ENCODE data around the gene DACH1.
"Not testable (repeated sequence)": the region's sequence is repeated elsewhere in the genome, so short reads cannot be mapped to it uniquely, and the experiment has no call there.

DACH1 gene

DNA sequence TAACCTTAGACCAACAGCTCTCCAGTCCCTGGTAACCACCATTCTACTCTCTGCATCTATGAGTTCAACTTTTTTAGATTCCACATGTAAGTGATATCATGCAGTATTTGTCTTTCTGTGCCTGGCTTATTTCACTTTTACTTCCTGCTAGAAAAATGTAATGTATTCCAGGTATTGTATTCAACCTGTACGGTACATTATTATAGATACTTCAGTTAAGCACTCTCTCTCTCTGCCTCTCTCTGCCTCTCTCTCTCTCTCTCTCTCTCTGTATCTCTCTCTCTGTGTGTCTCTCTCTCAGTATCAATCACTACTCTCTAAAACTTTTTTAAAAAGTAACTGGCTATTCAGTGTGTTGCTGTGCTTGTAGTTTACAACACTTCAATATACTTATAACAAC lies 8.4 kb downstream of the DACH1 start:
- Histone ChIP-seq H3K27me3 (ENCODE audit: control insufficient read depth in 1 of 2, insufficient read depth in 2 of 2, low read length in 2 of 2) (no peaks in the 10 kb centered on the region), H3K4me1 (ENCODE audit: control insufficient read depth in 1 of 2, insufficient read depth in 2 of 2, low read length in 2 of 2) (peaks cover 9 to 28% of the 10 kb centered on the region in 2 donors), H3K27ac (ENCODE audit: low read depth, low read length) (no peak overlapping the region), H3K4me3 (ENCODE audit: low read depth in 1 of 2, low read length in 2 of 2) (peak overlapping the region; percentile 11 to 15), H3K9ac (ENCODE audit: low read depth in 1 of 2, low read length in 2 of 2) (no peak overlapping the region), H3K36me3 (ENCODE audit: control insufficient read depth in 1 of 2, insufficient read depth in 2 of 2, low read length in 2 of 2) (no peaks in the 10 kb centered on the region), H3K9me3 (ENCODE audit: control insufficient read depth in 1 of 2, low read length in 2 of 2) (no peaks in the 10 kb centered on the region)

DNA sequence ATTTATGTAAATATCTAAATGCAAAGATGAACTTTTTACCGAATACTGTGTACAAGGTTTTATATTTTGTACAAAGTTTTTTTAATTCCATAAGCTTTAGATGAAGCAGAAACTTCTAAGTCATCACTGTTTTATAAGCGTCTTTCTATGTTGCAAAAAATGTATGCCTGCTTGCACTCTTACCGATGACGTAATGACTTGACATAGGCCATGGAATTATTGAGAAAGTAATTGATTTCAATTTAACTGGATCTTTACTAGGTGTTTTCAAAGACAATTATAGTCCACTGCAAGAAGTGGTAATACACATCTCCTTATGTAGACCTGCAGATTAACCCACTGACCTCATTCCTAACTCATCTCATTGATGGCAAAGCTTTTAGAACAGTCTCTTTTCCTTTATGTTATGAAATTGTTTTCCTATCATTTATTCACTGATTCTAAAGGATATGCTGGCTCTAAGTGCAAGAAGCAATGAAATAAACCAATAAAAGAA lies 10.4 kb downstream of the DACH1 start:
- Histone ChIP-seq H3K27me3 (ENCODE audit: control insufficient read depth in 1 of 2, insufficient read depth in 2 of 2, low read length in 2 of 2) (no peaks in the 10 kb centered on the region), H3K9ac (ENCODE audit: low read depth in 1 of 2, low read length in 2 of 2) (no peak overlapping the region), H3K4me3 (ENCODE audit: low read depth in 1 of 2, low read length in 2 of 2) (no peak overlapping the region), H3K9me3 (ENCODE audit: control insufficient read depth in 1 of 2, low read length in 2 of 2) (no peaks in the 10 kb centered on the region), H3K27ac (ENCODE audit: low read depth, low read length) (no peak overlapping the region), H3K36me3 (ENCODE audit: control insufficient read depth in 1 of 2, insufficient read depth in 2 of 2, low read length in 2 of 2) (no peaks in the 10 kb centered on the region), H3K4me1 (ENCODE audit: control insufficient read depth in 1 of 2, insufficient read depth in 2 of 2, low read length in 2 of 2) (peaks cover 9 to 18% of the 10 kb centered on the region in 2 donors)

- Histone ChIP-seq H3K27me3 (ENCODE audit: control insufficient read depth in 1 of 2, insufficient read depth in 2 of 2, low read length in 2 of 2) (no peaks in the 10 kb centered on the region), H3K9ac (ENCODE audit: low read depth in 1 of 2, low read length in 2 of 2) (no peak overlapping the region), H3K27ac (ENCODE audit: low read depth, low read length) (no peak overlapping the region), H3K36me3 (ENCODE audit: control insufficient read depth in 1 of 2, insufficient read depth in 2 of 2, low read length in 2 of 2) (no peaks in the 10 kb centered on the region), H3K4me1 (ENCODE audit: control insufficient read depth in 1 of 2, insufficient read depth in 2 of 2, low read length in 2 of 2) (peaks cover 4 to 14% of the 10 kb centered on the region in 2 donors), H3K9me3 (ENCODE audit: control insufficient read depth in 1 of 2, low read length in 2 of 2) (no peaks in the 10 kb centered on the region), H3K4me3 (ENCODE audit: low read depth in 1 of 2, low read length in 2 of 2) (no peak overlapping the region)
These were observed 12.6 kb downstream of the DACH1 start for GRCh38 chr13:71854401-71854800.

DNA sequence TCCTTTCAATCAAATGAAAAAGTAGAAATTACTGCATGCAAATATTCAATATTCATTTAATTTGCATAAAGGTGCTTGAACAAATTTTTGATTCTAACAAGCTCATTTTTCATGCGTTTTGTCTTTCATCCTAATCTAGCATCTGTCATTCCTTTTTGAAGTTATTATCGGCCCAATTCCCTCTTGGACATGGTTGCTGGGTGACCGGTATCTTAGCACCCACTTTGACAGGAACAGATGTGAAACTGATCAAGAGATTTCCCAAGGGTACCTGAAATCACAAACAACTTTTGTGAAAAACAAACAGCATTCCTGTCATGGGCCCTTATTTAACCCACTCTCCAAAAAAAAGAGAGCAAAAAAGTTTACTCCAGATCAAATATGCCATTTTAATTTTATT lies 13.3 kb downstream of the DACH1 start:
- Histone ChIP-seq H3K36me3 (ENCODE audit: control insufficient read depth in 1 of 2, insufficient read depth in 2 of 2, low read length in 2 of 2) (no peaks in the 10 kb centered on the region), H3K4me1 (ENCODE audit: control insufficient read depth in 1 of 2, insufficient read depth in 2 of 2, low read length in 2 of 2) (peaks cover 0 to 9% of the 10 kb centered on the region in 2 donors), H3K9me3 (ENCODE audit: control insufficient read depth in 1 of 2, low read length in 2 of 2) (no peaks in the 10 kb centered on the region), H3K27ac (ENCODE audit: low read depth, low read length) (no peak overlapping the region), H3K27me3 (ENCODE audit: control insufficient read depth in 1 of 2, insufficient read depth in 2 of 2, low read length in 2 of 2) (no peaks in the 10 kb centered on the region), H3K4me3 (ENCODE audit: low read depth in 1 of 2, low read length in 2 of 2) (no peak overlapping the region), H3K9ac (ENCODE audit: low read depth in 1 of 2, low read length in 2 of 2) (no peak overlapping the region)

DNA sequence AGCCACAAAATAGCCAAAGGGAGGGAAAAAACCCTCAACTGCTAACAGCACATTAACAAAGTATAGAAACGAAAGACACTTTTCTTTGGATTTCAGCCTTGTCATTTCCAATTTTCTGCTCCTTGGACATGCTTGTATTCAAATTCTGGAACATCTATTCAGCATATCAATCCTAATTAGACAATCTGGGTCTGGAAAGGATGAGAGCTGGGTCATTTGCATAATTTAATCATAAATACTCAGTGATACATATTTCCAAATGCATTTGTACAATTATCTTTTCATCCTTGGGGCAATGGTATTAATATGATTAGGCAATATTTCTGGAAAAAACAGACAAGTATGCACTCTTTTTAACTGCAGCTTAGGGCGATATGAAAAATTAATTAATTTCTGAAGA lies 14.3 kb downstream of the DACH1 start:
- H3K27me3 ChIP-seq (ENCODE audit: control insufficient read depth in 1 of 2, insufficient read depth in 2 of 2, low read length in 2 of 2) = no peaks in the 10 kb centered on the region
- H3K9me3 ChIP-seq (ENCODE audit: control insufficient read depth in 1 of 2, low read length in 2 of 2) = no peaks in the 10 kb centered on the region
- H3K27ac ChIP-seq (ENCODE audit: low read depth, low read length) = no peak overlapping the region
- H3K4me1 ChIP-seq (ENCODE audit: control insufficient read depth in 1 of 2, insufficient read depth in 2 of 2, low read length in 2 of 2) = no peaks in the 10 kb centered on the region
- H3K4me3 ChIP-seq (ENCODE audit: low read depth in 1 of 2, low read length in 2 of 2) = no peak overlapping the region
- no peaks in the 10 kb centered on the region for H3K36me3 ChIP-seq (ENCODE audit: control insufficient read depth in 1 of 2, insufficient read depth in 2 of 2, low read length in 2 of 2)
- no peak overlapping the region for H3K9ac ChIP-seq (ENCODE audit: low read depth in 1 of 2, low read length in 2 of 2)

GRCh38 chr13:71851498-71852409 lies 15.2 kb downstream of the DACH1 start:
- Histone ChIP-seq H3K4me3 (ENCODE audit: low read depth in 1 of 2, low read length in 2 of 2) (no peak overlapping the region), H3K9me3 (ENCODE audit: control insufficient read depth in 1 of 2, low read length in 2 of 2) (no peaks in the 10 kb centered on the region), H3K4me1 (ENCODE audit: control insufficient read depth in 1 of 2, insufficient read depth in 2 of 2, low read length in 2 of 2) (no peaks in the 10 kb centered on the region), H3K27ac (ENCODE audit: low read depth, low read length) (no peak overlapping the region), H3K9ac (ENCODE audit: low read depth in 1 of 2, low read length in 2 of 2) (no peak overlapping the region), H3K36me3 (ENCODE audit: control insufficient read depth in 1 of 2, insufficient read depth in 2 of 2, low read length in 2 of 2) (no peaks in the 10 kb centered on the region), H3K27me3 (ENCODE audit: control insufficient read depth in 1 of 2, insufficient read depth in 2 of 2, low read length in 2 of 2) (no peaks in the 10 kb centered on the region)

- no peak overlapping the region for H3K9ac ChIP-seq (ENCODE audit: low read depth in 1 of 2, low read length in 2 of 2)
- no peak overlapping the region for H3K27ac ChIP-seq (ENCODE audit: low read depth, low read length)
- no peaks in the 10 kb centered on the region for H3K9me3 ChIP-seq (ENCODE audit: control insufficient read depth in 1 of 2, low read length in 2 of 2)
- H3K4me3 ChIP-seq (ENCODE audit: low read depth in 1 of 2, low read length in 2 of 2) = no peak overlapping the region
- H3K36me3 ChIP-seq (ENCODE audit: control insufficient read depth in 1 of 2, insufficient read depth in 2 of 2, low read length in 2 of 2) = peaks cover 0 to 6% of the 10 kb centered on the region in 2 donors
- H3K27me3 ChIP-seq (ENCODE audit: control insufficient read depth in 1 of 2, insufficient read depth in 2 of 2, low read length in 2 of 2) = no peaks in the 10 kb centered on the region
- H3K4me1 ChIP-seq (ENCODE audit: control insufficient read depth in 1 of 2, insufficient read depth in 2 of 2, low read length in 2 of 2) = peaks cover 0 to 17% of the 10 kb centered on the region in 2 donors
These were observed 25.0 kb downstream of the DACH1 start for GRCh38 chr13:71842003-71842402.

GRCh38 chr13:71838842-71839241 lies 28.2 kb downstream of the DACH1 start:
- no peak overlapping the region for H3K4me3 ChIP-seq (ENCODE audit: low read depth in 1 of 2, low read length in 2 of 2)
- H3K9ac ChIP-seq (ENCODE audit: low read depth in 1 of 2, low read length in 2 of 2) = no peak overlapping the region
- no peaks in the 10 kb centered on the region for H3K27me3 ChIP-seq (ENCODE audit: control insufficient read depth in 1 of 2, insufficient read depth in 2 of 2, low read length in 2 of 2)
- H3K4me1 ChIP-seq (ENCODE audit: control insufficient read depth in 1 of 2, insufficient read depth in 2 of 2, low read length in 2 of 2) = peaks cover 0 to 14% of the 10 kb centered on the region in 2 donors
- no peaks in the 10 kb centered on the region for H3K9me3 ChIP-seq (ENCODE audit: control insufficient read depth in 1 of 2, low read length in 2 of 2)
- H3K27ac ChIP-seq (ENCODE audit: low read depth, low read length) = no peak overlapping the region
- H3K36me3 ChIP-seq (ENCODE audit: control insufficient read depth in 1 of 2, insufficient read depth in 2 of 2, low read length in 2 of 2) = no peaks in the 10 kb centered on the region

DNA sequence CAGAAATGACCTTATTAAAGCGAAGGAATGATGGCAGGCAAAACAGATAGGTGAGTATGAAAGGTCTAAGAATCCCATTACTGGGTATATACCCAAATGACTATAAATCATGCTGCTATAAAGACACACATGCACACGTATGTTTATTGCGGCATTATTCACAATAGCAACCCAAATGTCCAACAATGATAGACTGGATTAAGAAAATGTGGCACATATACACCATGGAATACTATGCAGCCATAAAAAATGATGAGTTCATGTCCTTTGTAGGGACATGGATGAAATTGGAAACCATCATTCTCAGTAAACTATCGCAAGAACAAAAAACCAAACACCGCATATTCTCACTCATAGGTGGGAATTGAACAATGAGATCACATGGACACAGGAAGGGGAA lies 29.4 kb downstream of the DACH1 start:
- H3K36me3 ChIP-seq (ENCODE audit: control insufficient read depth in 1 of 2, insufficient read depth in 2 of 2, low read length in 2 of 2); H3K27me3 ChIP-seq (ENCODE audit: control insufficient read depth in 1 of 2, insufficient read depth in 2 of 2, low read length in 2 of 2); H3K9me3 ChIP-seq (ENCODE audit: control insufficient read depth in 1 of 2, low read length in 2 of 2); H3K9ac ChIP-seq (ENCODE audit: low read depth in 1 of 2, low read length in 2 of 2); H3K4me1 ChIP-seq (ENCODE audit: control insufficient read depth in 1 of 2, insufficient read depth in 2 of 2, low read length in 2 of 2); H3K4me3 ChIP-seq (ENCODE audit: low read depth in 1 of 2, low read length in 2 of 2); H3K27ac ChIP-seq (ENCODE audit: low read depth, low read length): not testable (repeated sequence)

DNA sequence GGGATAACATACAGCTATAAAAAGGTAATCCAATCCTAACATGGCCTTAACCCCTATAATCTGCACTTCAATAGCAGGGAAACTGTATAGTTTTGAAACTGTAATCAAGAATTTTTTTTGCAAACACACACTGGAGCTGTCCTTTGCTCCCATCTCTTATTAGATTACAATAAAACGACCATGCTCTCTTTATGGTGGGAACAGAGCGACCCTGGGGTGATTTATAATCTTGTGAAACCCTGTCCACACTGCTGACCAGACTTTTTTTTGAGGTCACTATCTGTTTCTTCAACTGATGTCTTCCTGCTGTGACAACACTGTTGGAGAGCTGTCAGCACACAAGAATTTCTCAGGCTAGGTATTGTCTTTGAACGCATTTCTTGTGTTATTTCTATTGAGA lies 35.3 kb downstream of the DACH1 start:
- Histone ChIP-seq H3K9ac (ENCODE audit: low read depth in 1 of 2, low read length in 2 of 2) (no peak overlapping the region), H3K4me1 (ENCODE audit: control insufficient read depth in 1 of 2, insufficient read depth in 2 of 2, low read length in 2 of 2) (peaks cover 7% of the 10 kb centered on the region in 2 donors), H3K27me3 (ENCODE audit: control insufficient read depth in 1 of 2, insufficient read depth in 2 of 2, low read length in 2 of 2) (no peaks in the 10 kb centered on the region), H3K27ac (ENCODE audit: low read depth, low read length) (no peak overlapping the region), H3K9me3 (ENCODE audit: control insufficient read depth in 1 of 2, low read length in 2 of 2) (no peaks in the 10 kb centered on the region), H3K4me3 (ENCODE audit: low read depth in 1 of 2, low read length in 2 of 2) (no peak overlapping the region), H3K36me3 (ENCODE audit: control insufficient read depth in 1 of 2, insufficient read depth in 2 of 2, low read length in 2 of 2) (no peaks in the 10 kb centered on the region)
